Measurements from ENCODE around the gene ITGAE.
A peak's percentile ranks its signal among the peaks of the same experiment; 100 is the strongest.

Gene ITGAE

GRCh38 chr17:3817851-3818605, 17.0 kb upstream of the ITGAE start:
- no peak for DNase-seq (ENCODE audit: low read depth)
- no peak overlapping the region for H3K4me3 ChIP-seq (ENCODE audit: low read length)
- no peak for TF ChIP-seq CTCF (conservative IDR thresholded peaks at IDR 0.05; ENCODE audit: low read depth, low read length)

- TF ChIP-seq CTCF (conservative IDR thresholded peaks at IDR 0.05; ENCODE audit: low read depth, low read length): peak; percentile 8
- DNase-seq (ENCODE audit: low read depth): no peak
- no peak overlapping the region for H3K4me3 ChIP-seq (ENCODE audit: low read length)
Measured at GRCh38 chr17:3815925-3816324, 14.9 kb upstream of the ITGAE start.

- TF ChIP-seq CTCF (conservative IDR thresholded peaks at IDR 0.05; ENCODE audit: low read depth, low read length): no peak
- H3K4me3 ChIP-seq (ENCODE audit: low read length): no peak overlapping the region
- no peak for DNase-seq (ENCODE audit: low read depth)
Measured at GRCh38 chr17:3815122-3815521, 14.1 kb upstream of the ITGAE start.

- no peak overlapping the region for H3K4me3 ChIP-seq (ENCODE audit: low read length)
- no peak for DNase-seq (ENCODE audit: low read depth)
- TF ChIP-seq CTCF (conservative IDR thresholded peaks at IDR 0.05; ENCODE audit: low read depth, low read length): no peak
Measured at GRCh38 chr17:3814361-3814760, 13.4 kb upstream of the ITGAE start.

- no peak for DNase-seq (ENCODE audit: low read depth)
- H3K4me3 ChIP-seq (ENCODE audit: low read length): no peak overlapping the region
- TF ChIP-seq CTCF (conservative IDR thresholded peaks at IDR 0.05; ENCODE audit: low read depth, low read length): no peak
Measured at GRCh38 chr17:3813171-3813570, 12.2 kb upstream of the ITGAE start.

- TF ChIP-seq CTCF (conservative IDR thresholded peaks at IDR 0.05; ENCODE audit: low read depth, low read length): no peak
- DNase-seq (ENCODE audit: low read depth): no peak
- no peak overlapping the region for H3K4me3 ChIP-seq (ENCODE audit: low read length)
Measured at GRCh38 chr17:3812771-3813170, 11.8 kb upstream of the ITGAE start.

- H3K4me3 ChIP-seq (ENCODE audit: low read length): no peak overlapping the region
- TF ChIP-seq CTCF (conservative IDR thresholded peaks at IDR 0.05; ENCODE audit: low read depth, low read length): no peak
Measured at GRCh38 chr17:3812284-3812683, 11.3 kb upstream of the ITGAE start.

More at GRCh38 chr17:3812284-3812683, 11.3 kb upstream of the ITGAE start:
- DNase-seq (ENCODE audit: low read depth): no peak
